Keratinocyte (primary cell): ENCODE data around the gene KMO.

Source experiments
- EZH2 ChIP-seq: IDR thresholded peaks from one replicate; pipeline ENCODE4 v1.6.1; 2012; ENCODE audit warnings: inconsistent platforms, mild to moderate bottlenecking, low read length, moderate library complexity
- TF ChIP-seq, protein P1 (sequence below), 3 experiments: IDR thresholded peaks in 1 of 3; conservative IDR thresholded peaks in 1 of 3; optimal IDR thresholded peaks in 1 of 3; 2 replicates in 2 of 3; 3 replicates in 1 of 3; pipeline versions ENCODE3 to v1.5.1; 2011; ENCODE audit warnings: low read length in 3 of 3, mild to moderate bottlenecking in 3 of 3, moderate library complexity in 2 of 3, control low read depth in 1 of 3, inconsistent platforms in 1 of 3; ENCODE audit not compliant: insufficient read depth in 2 of 3; ENCODE audit errors: extremely low read depth in 1 of 3

GRCh38 chr1:241555526-241555925 lies 23.3 kb downstream of the KMO start:
- TF ChIP-seq, protein P1, sequence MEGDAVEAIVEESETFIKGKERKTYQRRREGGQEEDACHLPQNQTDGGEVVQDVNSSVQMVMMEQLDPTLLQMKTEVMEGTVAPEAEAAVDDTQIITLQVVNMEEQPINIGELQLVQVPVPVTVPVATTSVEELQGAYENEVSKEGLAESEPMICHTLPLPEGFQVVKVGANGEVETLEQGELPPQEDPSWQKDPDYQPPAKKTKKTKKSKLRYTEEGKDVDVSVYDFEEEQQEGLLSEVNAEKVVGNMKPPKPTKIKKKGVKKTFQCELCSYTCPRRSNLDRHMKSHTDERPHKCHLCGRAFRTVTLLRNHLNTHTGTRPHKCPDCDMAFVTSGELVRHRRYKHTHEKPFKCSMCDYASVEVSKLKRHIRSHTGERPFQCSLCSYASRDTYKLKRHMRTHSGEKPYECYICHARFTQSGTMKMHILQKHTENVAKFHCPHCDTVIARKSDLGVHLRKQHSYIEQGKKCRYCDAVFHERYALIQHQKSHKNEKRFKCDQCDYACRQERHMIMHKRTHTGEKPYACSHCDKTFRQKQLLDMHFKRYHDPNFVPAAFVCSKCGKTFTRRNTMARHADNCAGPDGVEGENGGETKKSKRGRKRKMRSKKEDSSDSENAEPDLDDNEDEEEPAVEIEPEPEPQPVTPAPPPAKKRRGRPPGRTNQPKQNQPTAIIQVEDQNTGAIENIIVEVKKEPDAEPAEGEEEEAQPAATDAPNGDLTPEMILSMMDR (optimal IDR thresholded peaks at IDR 0.05 in 1 of 3, IDR thresholded peaks at IDR 0.05 in 1 of 3, conservative IDR thresholded peaks at IDR 0.05 in 1 of 3; ENCODE audit: extremely low read depth in 1 of 3, insufficient read depth in 2 of 3, low read length in 3 of 3): no peak
- no peak for TF ChIP-seq EZH2
